ENCODE data around the gene AGAP1. TPM values are rescaled to one million over a fixed set of nuclear protein-coding genes. Genes with fewer than 3 reads are reported as not detected.

The AGAP1 gene
- total RNA-seq, 4 donors from 2014 or later: 33.7 to 55.2 (median 37.5) TPM

GRCh38 chr2:235449568-235449967, 44.3 kb upstream of the AGAP1 start:
- ATAC-seq: no peak
- Histone ChIP-seq H3K9me3 (no peaks in the 10 kb centered on the region), H3K27ac (no peak overlapping the region), H3K27me3 (no peaks in the 10 kb centered on the region), H3K4me1 (no peaks in the 10 kb centered on the region), H3K36me3 (no peaks in the 10 kb centered on the region), H3K4me3 (no peak overlapping the region)
- 66 to 80% methylated on average over 7 to 9 of the region's 9 CpGs for WGBS, 2 donors (ENCODE audit: low coverage in 1 of 2)
- no peak for TF ChIP-seq POLR2A (IDR thresholded peaks at IDR 0.05)
- no peak for TF ChIP-seq EP300 (IDR thresholded peaks at IDR 0.05)
- no peak for TF ChIP-seq CTCF (IDR thresholded peaks at IDR 0.05)
- no peak for TF ChIP-seq POLR2AphosphoS5 (IDR thresholded peaks at IDR 0.05)

DNA sequence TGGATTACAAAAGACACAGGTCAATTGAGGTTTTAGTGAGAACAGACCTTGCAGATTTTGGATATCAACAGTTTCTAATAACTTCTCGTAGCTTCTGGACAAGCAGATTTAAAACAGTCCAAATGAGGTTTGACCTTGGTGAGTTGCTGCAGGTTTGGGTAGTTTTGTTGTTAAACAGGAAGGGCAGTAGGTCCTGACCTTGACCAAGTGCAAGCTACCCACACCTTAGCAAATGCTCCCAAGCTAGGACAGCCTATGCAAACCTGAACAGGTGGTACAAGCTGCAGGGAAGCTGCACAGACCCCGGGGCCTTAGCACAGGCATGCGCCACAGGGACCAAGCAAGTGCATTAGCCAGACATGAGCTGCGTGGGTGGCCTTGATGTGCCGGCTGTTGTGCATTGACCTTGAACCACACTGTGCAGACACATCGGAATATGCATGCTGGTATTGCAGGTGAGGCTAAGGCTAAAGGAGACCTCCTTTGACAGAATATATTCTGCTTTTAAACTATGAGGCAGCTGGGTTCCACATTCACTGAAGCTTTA, 40.2 kb upstream of the AGAP1 start:
- no peaks in the 10 kb centered on the region for H3K36me3 ChIP-seq

DNA sequence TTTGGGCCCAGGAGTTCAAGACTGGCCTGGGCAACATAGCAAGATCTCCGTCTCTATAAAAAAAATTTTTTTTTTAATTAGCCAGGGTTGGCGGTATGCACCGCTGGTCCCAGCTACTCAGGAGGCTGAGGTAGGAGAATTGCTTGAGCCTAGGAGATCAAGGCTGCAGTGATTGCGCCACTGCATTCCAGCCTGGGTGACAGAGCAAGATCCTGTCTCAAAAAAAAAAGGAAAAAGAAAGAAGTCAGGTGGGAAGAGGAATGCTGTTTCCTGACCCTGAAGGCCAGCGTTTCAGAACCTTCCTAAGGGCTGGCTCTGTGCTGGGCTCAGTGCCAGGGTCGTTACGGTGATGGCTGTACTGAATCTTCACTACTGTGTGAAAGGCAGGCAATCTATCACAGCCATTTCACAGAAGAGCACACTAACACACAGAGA, 35.0 kb upstream of the AGAP1 start:
- Histone ChIP-seq H3K36me3 (no peaks in the 10 kb centered on the region), H3K9me3 (no peaks in the 10 kb centered on the region), H3K4me3 (no peak overlapping the region), H3K4me1 (no peaks in the 10 kb centered on the region), H3K27me3 (no peaks in the 10 kb centered on the region), H3K27ac (no peak overlapping the region)
- WGBS, 2 donors (ENCODE audit: low coverage in 1 of 2): 11 to 53% methylated on average over 4 to 7 of the region's 7 CpGs
- ATAC-seq: no peak
- TF ChIP-seq EP300 (IDR thresholded peaks at IDR 0.05) (no peak), POLR2AphosphoS5 (IDR thresholded peaks at IDR 0.05) (no peak), CTCF (IDR thresholded peaks at IDR 0.05) (no peak), POLR2A (IDR thresholded peaks at IDR 0.05) (no peak)

More for the DNA sequence above, 40.2 kb upstream of the AGAP1 start:
- no peak for ATAC-seq
- Histone ChIP-seq H3K27ac (no peak overlapping the region), H3K4me3 (no peak overlapping the region), H3K27me3 (no peaks in the 10 kb centered on the region), H3K4me1 (no peaks in the 10 kb centered on the region), H3K9me3 (no peaks in the 10 kb centered on the region)
- no peak for TF ChIP-seq POLR2AphosphoS5 (IDR thresholded peaks at IDR 0.05)
- WGBS, 2 donors (ENCODE audit: low coverage in 1 of 2): 85% methylated on average over 4 of the region's 6 CpGs; no CpG with 5 or more reads in 1 of the 2 donors

GRCh38 chr2:235460548-235461047, 33.2 kb upstream of the AGAP1 start:
- WGBS, 2 donors (ENCODE audit: low coverage in 1 of 2): 74 to 100% methylated on average over 3 to 8 of the region's 8 CpGs
- no peaks in the 10 kb centered on the region for H3K9me3 ChIP-seq
- no peak for TF ChIP-seq CTCF (IDR thresholded peaks at IDR 0.05)
- no peak for TF ChIP-seq POLR2AphosphoS5 (IDR thresholded peaks at IDR 0.05)
- TF ChIP-seq POLR2A (IDR thresholded peaks at IDR 0.05): no peak
- TF ChIP-seq EP300 (IDR thresholded peaks at IDR 0.05): no peak
- H3K4me3 ChIP-seq: no peak overlapping the region
- no peak for ATAC-seq
- no peak overlapping the region for H3K27ac ChIP-seq
- peaks cover 7% of the 10 kb centered on the region for H3K27me3 ChIP-seq
- H3K4me1 ChIP-seq: no peaks in the 10 kb centered on the region
- no peaks in the 10 kb centered on the region for H3K36me3 ChIP-seq

DNA sequence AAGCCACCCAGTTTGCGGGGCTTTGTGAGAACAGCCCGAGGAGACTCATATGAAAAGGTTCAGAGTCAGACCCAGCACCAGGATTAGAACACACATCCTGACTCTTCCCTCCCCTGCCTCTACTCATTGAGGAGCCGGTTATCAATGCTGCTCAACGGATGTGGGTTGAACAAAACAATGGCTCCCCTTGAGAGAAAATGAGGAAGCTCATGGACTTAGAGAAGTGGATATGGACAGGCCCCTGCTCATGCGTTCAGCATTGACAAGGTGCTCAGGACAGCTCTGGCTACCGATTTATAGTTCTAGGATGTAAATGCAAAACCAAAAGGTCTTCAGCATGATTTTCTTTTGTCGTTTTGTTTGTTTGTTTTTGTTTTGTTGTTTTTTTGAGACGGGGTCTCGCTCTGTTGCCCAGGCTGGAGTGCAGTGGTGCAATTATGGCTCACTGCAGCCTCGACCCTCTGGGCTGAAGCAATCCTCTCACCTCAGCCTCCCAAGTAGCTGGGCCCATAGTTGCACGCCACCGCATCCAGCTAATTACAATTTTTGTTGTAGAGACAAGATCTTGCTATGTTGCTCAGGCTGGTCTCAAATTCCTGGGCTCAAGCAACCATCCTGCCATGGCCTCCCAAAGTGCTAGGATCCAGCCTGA, 32.0 kb upstream of the AGAP1 start:
- Histone ChIP-seq H3K4me3 (no peak overlapping the region), H3K9me3 (no peaks in the 10 kb centered on the region), H3K27ac (no peak overlapping the region), H3K4me1 (no peaks in the 10 kb centered on the region), H3K36me3 (no peaks in the 10 kb centered on the region), H3K27me3 (peaks cover 7% of the 10 kb centered on the region)
- no peak for TF ChIP-seq CTCF (IDR thresholded peaks at IDR 0.05)
- TF ChIP-seq POLR2AphosphoS5 (IDR thresholded peaks at IDR 0.05): no peak
- TF ChIP-seq POLR2A (IDR thresholded peaks at IDR 0.05): no peak
- TF ChIP-seq EP300 (IDR thresholded peaks at IDR 0.05): no peak
- 82 to 89% methylated on average over 7 to 10 of the region's 12 CpGs for WGBS, 2 donors (ENCODE audit: low coverage in 1 of 2)
- no peak for ATAC-seq
